GM19099 (cell line): ENCODE data around the gene MOB3B.

ENCODE experiments used
- POLR2A ChIP-seq: IDR thresholded peaks from 3 replicates; pipeline ENCODE4 v1.6.1; 2011; ENCODE audit warnings: low read depth; ENCODE audit not compliant: insufficient read length; ENCODE audit errors: extremely low read depth

The MOB3B gene

GRCh38 chr9:27391040-27391895 lies 138.3 kb downstream of the MOB3B start:
- no peak for TF ChIP-seq POLR2A

DNA sequence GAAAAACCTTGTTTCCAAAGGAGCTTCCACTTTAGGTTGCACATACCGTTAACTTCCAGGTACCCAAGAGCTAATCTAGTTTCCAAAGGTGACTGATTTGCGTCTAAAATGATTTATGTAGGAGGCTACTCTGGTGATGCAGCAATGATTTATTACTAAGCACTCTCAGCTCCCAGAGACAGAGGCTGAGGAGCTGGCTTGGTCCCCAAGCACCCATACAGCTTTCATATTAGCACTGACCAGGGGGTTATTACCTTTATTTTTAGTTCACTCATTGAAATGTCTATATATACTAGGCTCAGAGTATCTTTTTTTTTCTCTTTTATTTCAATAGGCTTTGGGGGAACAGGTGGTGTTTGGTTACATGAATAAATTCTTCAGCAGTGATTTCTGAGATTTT lies 141.5 kb downstream of the MOB3B start:
- TF ChIP-seq POLR2A = no peak

DNA sequence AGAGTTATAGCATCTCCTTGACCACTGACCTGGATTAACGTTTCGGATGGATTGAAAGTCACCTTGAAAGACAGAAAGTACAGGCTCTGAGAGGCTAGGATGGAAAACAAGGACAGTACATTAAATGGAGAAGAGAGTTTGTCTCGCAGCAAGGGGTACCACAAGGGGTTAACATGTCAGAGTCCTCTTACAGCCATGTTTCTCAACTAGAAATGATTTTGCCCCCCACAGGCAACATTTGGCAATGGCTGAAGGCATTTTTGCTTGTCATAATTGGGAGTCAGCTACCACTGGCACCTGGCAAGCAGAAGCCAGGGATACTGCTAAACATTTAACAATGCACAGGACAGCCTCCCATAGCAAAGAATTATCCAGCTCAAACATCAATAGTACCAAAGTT lies 141.9 kb downstream of the MOB3B start:
- TF ChIP-seq POLR2A = no peak

GRCh38 chr9:27386571-27387091 lies 143.0 kb downstream of the MOB3B start:
- no peak for TF ChIP-seq POLR2A

- TF ChIP-seq POLR2A = no peak
Measured at GRCh38 chr9:27385606-27386322, 143.8 kb downstream of the MOB3B start.

DNA sequence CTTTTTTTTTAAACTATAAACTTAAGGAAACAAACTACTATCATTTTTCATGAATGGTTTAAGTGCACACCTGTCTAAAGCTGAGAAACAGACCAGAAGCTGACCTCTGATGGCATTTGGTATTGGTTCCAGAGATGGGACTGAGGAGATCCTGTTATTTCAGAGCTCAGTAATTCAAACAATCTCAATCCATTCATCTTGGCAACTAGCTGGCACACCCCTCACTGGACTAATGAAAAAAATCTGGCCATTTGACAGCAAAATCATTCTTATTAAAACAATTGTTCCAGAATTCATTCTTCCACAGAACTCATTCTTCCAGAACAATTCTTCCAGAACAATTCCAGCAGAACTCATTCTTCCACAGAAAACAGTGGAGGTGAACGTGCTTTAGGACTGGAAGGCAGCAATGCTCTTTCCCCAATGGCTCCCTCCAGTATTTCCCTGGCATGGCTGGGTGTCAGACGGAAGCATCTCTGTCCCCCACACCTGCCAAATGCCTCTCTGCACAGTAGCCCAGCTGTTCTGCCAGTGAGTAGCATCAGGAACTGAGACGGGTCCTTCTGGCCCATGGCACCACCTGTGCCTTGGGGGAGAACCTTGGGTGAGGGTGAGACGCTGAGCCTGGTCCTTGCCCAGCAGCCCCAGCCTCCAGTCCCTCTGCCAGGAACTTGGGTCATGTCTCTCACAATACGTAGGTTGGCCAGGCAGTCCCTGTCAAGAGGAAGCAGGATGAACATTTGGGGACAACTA lies 145.2 kb downstream of the MOB3B start:
- TF ChIP-seq POLR2A = no peak

GRCh38 chr9:27383524-27383923 lies 146.1 kb downstream of the MOB3B start:
- no peak for TF ChIP-seq POLR2A

GRCh38 chr9:27382975-27383374 lies 146.6 kb downstream of the MOB3B start:
- no peak for TF ChIP-seq POLR2A

- no peak for TF ChIP-seq POLR2A
Measured at GRCh38 chr9:27382308-27382707, 147.3 kb downstream of the MOB3B start.

- TF ChIP-seq POLR2A = no peak
Measured at GRCh38 chr9:27379311-27380251, 150.0 kb downstream of the MOB3B start.

DNA sequence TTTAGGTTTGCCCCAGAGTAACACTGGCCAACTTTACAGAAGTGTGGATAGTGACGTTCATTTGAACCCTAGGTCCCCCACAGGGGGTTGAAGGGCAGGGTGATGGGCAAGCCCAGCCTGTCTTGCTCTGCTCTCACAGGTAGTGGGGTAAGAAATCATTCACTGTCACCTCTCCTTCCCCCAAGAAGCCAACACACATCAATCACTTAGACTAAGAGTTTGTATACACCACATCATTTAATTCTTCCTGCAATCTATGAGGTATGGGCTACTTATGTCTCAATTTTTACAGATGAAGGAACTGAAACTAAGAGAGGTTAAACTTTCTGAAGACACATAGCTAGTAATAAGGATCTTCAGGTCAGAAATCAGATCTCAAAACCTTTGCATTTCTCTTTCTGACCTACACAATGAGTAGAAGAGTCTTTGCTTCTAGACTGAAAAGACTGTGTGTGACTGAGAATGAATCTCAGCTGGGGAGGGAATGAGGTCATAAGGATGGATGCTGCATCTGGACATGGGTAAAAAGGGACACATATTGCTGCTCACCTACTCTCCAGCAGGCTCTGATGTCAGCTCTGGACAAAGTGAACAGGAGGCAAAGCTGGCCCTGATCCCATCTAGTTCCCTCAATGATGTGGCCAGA lies 151.7 kb downstream of the MOB3B start:
- TF ChIP-seq POLR2A = no peak

DNA sequence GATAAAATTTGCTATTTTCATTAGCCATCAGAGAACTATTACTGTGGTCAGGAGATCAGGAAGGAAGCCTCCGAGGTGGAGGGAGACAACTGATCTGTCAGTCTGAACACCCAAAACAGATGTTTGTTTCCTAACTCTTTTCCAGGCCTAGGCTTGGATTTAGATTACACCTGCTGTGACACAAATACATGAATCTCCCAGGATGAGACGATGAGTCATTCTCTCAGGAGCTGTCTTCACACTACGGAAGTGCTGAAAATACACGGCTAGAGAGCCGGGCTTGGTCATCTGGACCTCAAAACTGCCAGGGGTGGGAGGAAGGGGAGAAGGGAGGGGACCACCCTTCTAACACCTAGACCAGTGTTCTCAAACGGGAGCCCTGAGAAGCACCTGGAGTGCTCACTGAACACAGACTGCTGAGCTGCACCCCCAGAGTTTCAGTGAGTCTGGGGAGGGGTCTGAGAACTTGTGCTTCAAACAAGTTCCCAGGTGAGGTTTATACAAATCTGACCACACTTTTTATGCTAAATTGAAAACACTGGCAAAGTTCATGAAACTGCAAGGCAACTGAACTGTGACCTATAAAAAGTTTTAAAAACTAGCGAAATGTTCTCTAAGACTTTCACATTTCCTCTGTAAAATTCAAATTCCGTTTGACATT lies 152.3 kb downstream of the MOB3B start:
- TF ChIP-seq POLR2A = no peak

GRCh38 chr9:27373851-27374250 lies 155.8 kb downstream of the MOB3B start:
- TF ChIP-seq POLR2A = no peak
